ENCODE data around the gene TMUB1. TPM values are rescaled to one million over a fixed set of nuclear protein-coding genes. Genes with fewer than 3 reads are reported as not detected.

Gene TMUB1
- total RNA-seq, 2 experiments from 2014 or later: 56.0 to 59.6 TPM

DNA sequence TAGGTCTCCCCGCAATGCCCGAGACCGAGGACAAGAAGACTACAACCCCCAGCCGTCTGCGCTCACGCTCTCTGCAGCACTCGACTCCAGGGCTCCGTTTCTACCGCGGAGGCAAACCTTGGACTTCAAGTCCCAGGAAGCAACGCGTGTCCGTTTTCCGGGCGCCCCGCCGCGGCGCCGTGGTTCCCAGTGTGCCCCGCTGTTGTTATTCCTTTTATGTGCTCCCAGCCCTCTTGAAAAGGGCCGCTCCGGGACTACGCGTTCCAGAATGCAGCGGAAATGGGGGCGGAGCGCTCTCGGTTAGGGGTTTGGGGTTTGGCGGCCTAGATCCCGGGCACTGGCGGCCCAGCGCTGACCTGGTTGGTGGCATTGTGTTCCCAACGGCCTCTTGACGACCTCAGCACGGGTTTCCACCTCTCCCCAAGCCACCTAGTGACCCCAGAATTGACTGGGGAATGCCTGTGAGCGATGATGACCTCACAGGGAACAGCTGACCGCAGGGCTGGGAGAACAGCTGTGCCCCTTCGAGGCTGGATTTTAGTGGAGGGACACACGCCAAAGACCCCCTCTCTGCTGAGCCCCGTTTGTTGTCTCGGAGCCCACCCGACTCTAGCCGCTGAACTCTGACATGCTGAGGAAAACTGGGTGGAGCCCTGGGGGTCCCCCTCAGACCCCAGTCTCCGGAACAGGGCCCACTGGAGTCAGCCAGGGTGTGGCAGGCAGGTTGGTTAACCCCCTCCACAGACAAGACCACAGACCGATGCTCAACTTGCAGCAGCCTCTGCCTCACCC, 25.1 kb downstream of the TMUB1 start:
- peak overlapping the region; percentile 70 for H3K27ac ChIP-seq (ENCODE audit: low read depth, low read length, poor library complexity, severe bottlenecking)
- H2AFZ ChIP-seq (ENCODE audit: low read length): peak overlapping the region; percentile 87; the same call in 1 of the 2 replicates
- peak; percentile 99 for DNase-seq (ENCODE audit: low spot score)
- peak overlapping the region; percentile 98 for H3K4me2 ChIP-seq (ENCODE audit: low read length)
- H3K4me1 ChIP-seq (ENCODE audit: insufficient read depth, low read length, poor library complexity, severe bottlenecking): peaks cover 37% of the 10 kb centered on the region
- TF ChIP-seq CTCF (conservative IDR thresholded peaks at IDR 0.05; ENCODE audit: low read length): no peak
- no peak for TF ChIP-seq EZH2phosphoT487 (IDR thresholded peaks at IDR 0.05; ENCODE audit: borderline replicate concordance, low read depth, low read length)
- no peaks in the 10 kb centered on the region for H3K9me2 ChIP-seq (ENCODE audit: insufficient read depth, low read length)
- no peaks in the 10 kb centered on the region for H4K20me1 ChIP-seq (ENCODE audit: insufficient read depth, low read length)
- ChIA-PET CTCF (ENCODE audit: unreplicated experiment) (interaction anchor here (0.6 to 1.1 kb wide), 2 partner anchors 27 to 1060 kb away, joined by 3 to 4 read pairs; no protein-coding TSS in a partner anchor), POLR2A (interaction anchor here (0.7 to 1.3 kb wide), 5 partner anchors 8 to 51 kb away, joined by 3 read pairs; partner anchors contain the start of genes ABCB8 and TMUB1)
- BruUV-seq (replicated peaks): no TSS peak
- peaks cover 14% of the 10 kb centered on the region; the same call in 1 of the 2 replicates for H3K79me2 ChIP-seq (ENCODE audit: insufficient read depth, low read depth, low read length)
- H3K4me3 ChIP-seq (ENCODE audit: low read depth, low read length, poor library complexity, severe bottlenecking): peak overlapping the region; percentile 98
- H3K9me3 ChIP-seq (ENCODE audit: low read length): no peaks in the 10 kb centered on the region
- intact Hi-C loops (cut with micrococcal nuclease; ENCODE audit: unreplicated experiment): loop anchor here (1.0 kb wide), 1 partner anchor 30 kb away; the partner anchor contains the start of gene ABCB8
- H3K36me3 ChIP-seq (ENCODE audit: insufficient read depth, low read length): peaks cover 8% of the 10 kb centered on the region

DNA sequence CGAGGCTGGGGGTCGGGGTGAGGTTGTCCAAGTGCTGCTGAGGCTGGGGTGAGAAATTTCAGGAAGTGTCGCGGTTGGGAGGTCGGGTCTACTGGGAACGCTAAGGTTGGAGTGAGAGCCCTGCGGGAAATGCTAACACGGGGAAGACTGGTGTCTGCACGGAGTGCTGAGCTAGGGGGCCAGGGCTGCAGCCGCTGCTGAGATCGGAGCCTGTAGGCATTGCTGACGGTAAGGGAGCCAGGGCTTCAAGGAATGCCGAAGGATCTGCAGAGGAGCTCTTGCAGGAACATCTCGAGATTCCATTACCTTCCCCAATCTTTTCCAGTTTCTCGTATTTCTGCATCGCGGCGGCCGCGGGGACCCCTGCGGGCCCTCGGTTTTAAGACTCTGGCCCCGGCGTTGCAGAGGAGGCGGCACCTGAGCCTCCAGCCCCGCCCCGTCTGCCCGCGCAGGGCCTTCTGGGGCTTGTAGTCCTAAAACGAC, 25.7 kb downstream of the TMUB1 start, which contains the start of gene CDK5:
CDK5 (minus strand) TSS at position 392 of the 483 bp plus-strand sequence; CDS start at position 343, 49 bp downstream.
- peak within 1 kb of the TSS; percentile 87; the same call in 1 of the 2 replicates for H2AFZ ChIP-seq (ENCODE audit: low read length)
- H3K36me3 ChIP-seq (ENCODE audit: insufficient read depth, low read length): peaks cover 8% of the 10 kb centered on the region
- peaks cover 40% of the 10 kb centered on the region for H3K4me1 ChIP-seq (ENCODE audit: insufficient read depth, low read length, poor library complexity, severe bottlenecking)
- POLR2A ChIA-PET: interaction anchor here (0.7 to 1.2 kb wide), 2 partner anchors 27 to 52 kb away, joined by 3 read pairs; no protein-coding TSS in a partner anchor
- DNase-seq (ENCODE audit: low spot score): no peak
- H3K4me2 ChIP-seq (ENCODE audit: low read length): peak within 1 kb of the TSS; percentile 98
- H4K20me1 ChIP-seq (ENCODE audit: insufficient read depth, low read length): no peaks in the 10 kb centered on the region
- no peaks in the 10 kb centered on the region for H3K9me3 ChIP-seq (ENCODE audit: low read length)
- TF ChIP-seq EZH2phosphoT487 (IDR thresholded peaks at IDR 0.05; ENCODE audit: borderline replicate concordance, low read depth, low read length): no peak
- no peak for TF ChIP-seq CTCF (conservative IDR thresholded peaks at IDR 0.05; ENCODE audit: low read length)
- no peaks in the 10 kb centered on the region for H3K9me2 ChIP-seq (ENCODE audit: insufficient read depth, low read length)
- peaks cover 14% of the 10 kb centered on the region; the same call in 1 of the 2 replicates for H3K79me2 ChIP-seq (ENCODE audit: insufficient read depth, low read depth, low read length)
- CTCF ChIA-PET (ENCODE audit: unreplicated experiment): interaction anchor here (0.6 to 1.1 kb wide), 2 partner anchors 28 to 1061 kb away, joined by 3 to 4 read pairs; no protein-coding TSS in a partner anchor
- H3K27ac ChIP-seq (ENCODE audit: low read depth, low read length, poor library complexity, severe bottlenecking): peak within 1 kb of the TSS; percentile 70
- BruUV-seq (replicated peaks): no TSS peak
- intact Hi-C loops (cut with micrococcal nuclease; ENCODE audit: unreplicated experiment): no loop called here
- H3K4me3 ChIP-seq (ENCODE audit: low read depth, low read length, poor library complexity, severe bottlenecking): peak within 1 kb of the TSS; percentile 98

Data from OCI-LY7 (cell line).